HEK293 (cell line): ENCODE data around the gene FBXL4.

Experiments used
- CTCF ChIA-PET: fragments of 350-600 bp; formaldehyde crosslinking; extraction: SDS; loops from one replicate; lab custom pipeline; 2021; ENCODE audit warnings: antibody characterized with exemption; lab: Yijun Ruan, JAX
- POLR2A ChIA-PET: fragments of 300-600 bp; formaldehyde crosslinking; extraction: SDS; loops from one replicate; lab custom pipeline; 2020; ENCODE audit warnings: antibody characterized with exemption, inconsistent platforms; lab: Yijun Ruan, JAX
- H3K27ac ChIP-seq: fragments of 200-500 bp; sonication (Bioruptor generic); 2 replicates; pipeline ENCODE4 v1.5.1; 2014; ENCODE audit warnings: low read depth, low read length, control low read depth, inconsistent platforms; ENCODE audit errors: extremely low read depth
- H3K36me3 ChIP-seq, 2 experiments: fragments of 200-500 bp in 1 of 2; sonication (Bioruptor generic) in 1 of 2; 1 replicate in 1 of 2; 2 replicates in 1 of 2; pipeline ENCODE4 v1.5.1; 2014 to 2017; ENCODE audit warnings: inconsistent platforms in 2 of 2, low read length in 2 of 2; ENCODE audit not compliant: control insufficient read depth in 2 of 2, insufficient read depth in 1 of 2
- H3K4me1 ChIP-seq: fragments of 200-500 bp; sonication (Bioruptor generic); 2 replicates; pipeline ENCODE4 v1.5.1; 2014; ENCODE audit warnings: mild to moderate bottlenecking, low read length, inconsistent platforms; ENCODE audit not compliant: control insufficient read depth, insufficient read depth
- H3K4me3 ChIP-seq: 2 replicates; pipeline ENCODE4 v1.5.1; 2011; ENCODE audit warnings: low read depth, mild to moderate bottlenecking, control low read depth, low read length, moderate library complexity
- H3K9me3 ChIP-seq: fragments of 200-500 bp; sonication (Bioruptor generic); 2 replicates; pipeline ENCODE4 v1.5.1; 2014; ENCODE audit warnings: low read depth, low read length, inconsistent platforms; ENCODE audit not compliant: control insufficient read depth, insufficient read depth
- BCL11B ChIP-seq: fragments of 450-650 bp; formaldehyde crosslinking; IDR thresholded peaks from 2 replicates; pipeline ENCODE4 v1.5.1; 2016; ENCODE audit warnings: low read depth, missing biosample characterization, missing genetic modification characterization
- GLIS1 ChIP-seq: fragments of 450-650 bp; formaldehyde crosslinking; IDR thresholded peaks from 2 replicates; pipeline ENCODE4 v1.5.1; 2016; ENCODE audit warnings: missing biosample characterization, missing genetic modification characterization
- KLF17 ChIP-seq: fragments of 450-650 bp; formaldehyde crosslinking; IDR thresholded peaks from 2 replicates; pipeline ENCODE4 v1.5.1; 2016; ENCODE audit warnings: missing biosample characterization, missing genetic modification characterization
- MZF1 ChIP-seq: fragments of 450-650 bp; formaldehyde crosslinking; IDR thresholded peaks from 2 replicates; pipeline ENCODE4 v1.5.1; 2017; ENCODE audit warnings: missing biosample characterization, missing genetic modification characterization, borderline replicate concordance
- PRDM6 ChIP-seq: fragments of 450-650 bp; formaldehyde crosslinking; IDR thresholded peaks from 2 replicates; pipeline ENCODE4 v1.5.1; 2017; ENCODE audit warnings: missing biosample characterization, missing genetic modification characterization
- SP2 ChIP-seq: fragments of 450-650 bp; formaldehyde crosslinking; IDR thresholded peaks from 2 replicates; pipeline ENCODE4 v1.5.1; 2016; ENCODE audit warnings: missing biosample characterization, missing genetic modification characterization
- SP7 ChIP-seq: fragments of 450-650 bp; formaldehyde crosslinking; IDR thresholded peaks from 2 replicates; pipeline ENCODE4 v1.5.1; 2016; ENCODE audit warnings: missing biosample characterization, missing genetic modification characterization
- YY1 ChIP-seq: fragments of 450-650 bp; formaldehyde crosslinking; IDR thresholded peaks from 2 replicates; pipeline ENCODE4 v1.5.1; 2018; ENCODE audit warnings: missing biosample characterization, missing genetic modification characterization
- ZBTB20 ChIP-seq: fragments of 450-650 bp; formaldehyde crosslinking; IDR thresholded peaks from 2 replicates; pipeline ENCODE4 v1.5.1; 2016; ENCODE audit warnings: missing biosample characterization, missing genetic modification characterization
- ZBTB49 ChIP-seq: fragments of 450-650 bp; formaldehyde crosslinking; IDR thresholded peaks from 2 replicates; pipeline ENCODE4 v1.5.1; 2016; ENCODE audit warnings: missing biosample characterization, missing genetic modification characterization, low read depth
- ZFHX2 ChIP-seq: fragments of 450-650 bp; formaldehyde crosslinking; conservative IDR thresholded peaks from 2 replicates; pipeline ENCODE4 v1.5.1; 2016; ENCODE audit warnings: missing biosample characterization, missing genetic modification characterization
- ZNF174 ChIP-seq: fragments of 450-650 bp; formaldehyde crosslinking; IDR thresholded peaks from 2 replicates; pipeline ENCODE4 v1.5.0; 2017; ENCODE audit warnings: missing biosample characterization, mild to moderate bottlenecking, missing genetic modification characterization
- ZNF239 ChIP-seq: fragments of 450-650 bp; formaldehyde crosslinking; IDR thresholded peaks from 2 replicates; pipeline ENCODE4 v1.5.1; 2016; ENCODE audit warnings: missing biosample characterization, missing genetic modification characterization
- ZNF350 ChIP-seq: fragments of 450-650 bp; formaldehyde crosslinking; IDR thresholded peaks from 2 replicates; pipeline ENCODE4 v1.5.0; 2017; ENCODE audit warnings: missing biosample characterization, mild to moderate bottlenecking, missing genetic modification characterization
- ZNF366 ChIP-seq: fragments of 450-650 bp; formaldehyde crosslinking; conservative IDR thresholded peaks from 2 replicates; pipeline ENCODE4 v1.5.1; 2016; ENCODE audit warnings: missing biosample characterization, missing genetic modification characterization
- ZNF394 ChIP-seq: fragments of 450-650 bp; formaldehyde crosslinking; IDR thresholded peaks from 2 replicates; pipeline ENCODE4 v1.5.1; 2016; ENCODE audit warnings: missing biosample characterization, missing genetic modification characterization, mild to moderate bottlenecking, moderate library complexity, borderline replicate concordance
- ZNF449 ChIP-seq: fragments of 450-650 bp; formaldehyde crosslinking; IDR thresholded peaks from 2 replicates; pipeline ENCODE4 v1.5.1; 2017; ENCODE audit warnings: missing biosample characterization, mild to moderate bottlenecking, missing genetic modification characterization, moderate library complexity
- ZNF558 ChIP-seq: fragments of 450-650 bp; formaldehyde crosslinking; IDR thresholded peaks from 2 replicates; pipeline ENCODE4 v1.5.1; 2016; ENCODE audit warnings: missing biosample characterization, missing genetic modification characterization
- ZNF560 ChIP-seq: fragments of 450-650 bp; formaldehyde crosslinking; IDR thresholded peaks from 2 replicates; pipeline ENCODE4 v1.5.1; 2017; ENCODE audit warnings: missing biosample characterization, missing genetic modification characterization, borderline replicate concordance
- ZNF571 ChIP-seq: fragments of 450-650 bp; formaldehyde crosslinking; IDR thresholded peaks from 2 replicates; pipeline ENCODE4 v1.5.0; 2017; ENCODE audit warnings: missing biosample characterization, missing genetic modification characterization
- ZNF639 ChIP-seq: fragments of 450-650 bp; formaldehyde crosslinking; IDR thresholded peaks from 2 replicates; pipeline ENCODE4 v1.5.1; 2016; ENCODE audit warnings: missing biosample characterization, missing genetic modification characterization
- ZNF776 ChIP-seq: fragments of 450-650 bp; formaldehyde crosslinking; IDR thresholded peaks from 2 replicates; pipeline ENCODE4 v1.5.0; 2017; ENCODE audit warnings: missing biosample characterization, missing genetic modification characterization, borderline replicate concordance
- ZNF777 ChIP-seq: fragments of 450-650 bp; formaldehyde crosslinking; IDR thresholded peaks from 2 replicates; pipeline ENCODE4 v1.5.1; 2017; ENCODE audit warnings: missing biosample characterization, missing genetic modification characterization, borderline replicate concordance
- ZNF830 ChIP-seq: fragments of 450-650 bp; IDR thresholded peaks from 2 replicates; pipeline ENCODE4 v1.5.0; 2018; ENCODE audit warnings: missing biosample characterization, missing genetic modification characterization, low read depth, mild to moderate bottlenecking, moderate library complexity

FBXL4 gene

GRCh38 chr6:98823428-98824161 is 124.2 kb downstream of the FBXL4 start:
- Histone ChIP-seq H3K4me3 (no peak overlapping the region), H3K36me3 (no peaks in the 10 kb centered on the region), H3K27ac (peak overlapping the region; percentile 92), H3K4me1 (peaks cover 11% of the 10 kb centered on the region), H3K9me3 (no peaks in the 10 kb centered on the region)
- CTCF ChIA-PET: interaction anchor here (0.7 to 1.0 kb wide), 4 partner anchors 11 to 408 kb away, joined by 3 to 4 read pairs (median 3); partner anchors contain the start of gene POU3F2
- TF ChIP-seq PRDM6: peak; percentile 81
- TF ChIP-seq ZNF174: no peak
- peak; percentile 78 for TF ChIP-seq GLIS1 (tag by site-specific recombination)
- no peak for TF ChIP-seq ZNF777 (tag by site-specific recombination)
- no peak for TF ChIP-seq ZNF776 (tag by site-specific recombination)
- 0 out of 2 replicates have a peak, but pooled peaks have one; percentile 13 for TF ChIP-seq ZNF449 (tag by site-specific recombination)
- TF ChIP-seq MZF1 (tag by site-specific recombination): peak; percentile 72; the same call in 1 of the 2 replicates
- TF ChIP-seq KLF17 (tag by site-specific recombination): 0 out of 2 replicates have a peak, but pooled peaks have one; percentile 40
- TF ChIP-seq SP7 (tag by site-specific recombination): peak; percentile 14; the same call in 1 of the 2 replicates
- peak; percentile 93 for TF ChIP-seq ZBTB20 (tag by site-specific recombination)
- TF ChIP-seq SP2 (tag by site-specific recombination): peak; percentile 17; the same call in 1 of the 2 replicates
- POLR2A ChIA-PET: interaction anchor here (1.5 kb wide), 1 partner anchor 11 kb away, joined by 4 read pairs; the partner anchor contains the start of gene POU3F2

- Histone ChIP-seq H3K36me3 (no peaks in the 10 kb centered on the region), H3K4me3 (no peak overlapping the region), H3K9me3 (no peaks in the 10 kb centered on the region), H3K4me1 (peaks cover 11% of the 10 kb centered on the region), H3K27ac (no peak overlapping the region)
- ChIA-PET CTCF (interaction anchor here (0.6 to 0.7 kb wide), 2 partner anchors 24 to 37 kb away, joined by 3 read pairs; no protein-coding TSS in a partner anchor), POLR2A (no interaction called here)
- TF ChIP-seq ZNF350 (tag by site-specific recombination) (no peak), ZNF639 (tag by site-specific recombination) (no peak), ZFHX2 (tag by site-specific recombination) (no peak), ZNF394 (no peak), ZNF239 (no peak), ZNF830 (tag by site-specific recombination) (no peak), BCL11B (tag by site-specific recombination) (no peak), ZNF558 (tag by site-specific recombination) (no peak), ZNF366 (tag by site-specific recombination) (no peak), YY1 (tag by site-specific recombination) (no peak), ZBTB49 (tag by site-specific recombination) (no peak), ZNF571 (tag by site-specific recombination) (no peak), ZNF560 (tag by site-specific recombination) (no peak)
Measured at GRCh38 chr6:98821756-98822405, 125.9 kb downstream of the FBXL4 start.
